Eye (tissue), 1 donor: ENCODE measurements around the gene HSD17B1.

Experiments
- DNase-seq: peaks from one replicate; pipeline ENCODE4 v3.0.0-alpha.2; 2015

Gene HSD17B1

GRCh38 chr17:42568341-42569111 lies 15.8 kb downstream of the HSD17B1 start:
- DNase-seq = no peak

- DNase-seq = no peak
These were observed 18.9 kb downstream of the HSD17B1 start for GRCh38 chr17:42571435-42572225.

- DNase-seq = no peak
These were observed 20.4 kb downstream of the HSD17B1 start for GRCh38 chr17:42573095-42573494.

GRCh38 chr17:42574463-42574862 lies 21.7 kb downstream of the HSD17B1 start:
- DNase-seq = no peak

- no peak for DNase-seq
These were observed 24.4 kb downstream of the HSD17B1 start for GRCh38 chr17:42577140-42577531.

- DNase-seq = peak; percentile 97
These were observed 25.0 kb downstream of the HSD17B1 start, which contains the start of gene PSMC3IP for GRCh38 chr17:42577532-42578281. TSS of gene PSMC3IP (minus strand) at chr17:42577729. CDS start at chr17:42577686, 43 bp downstream.

- DNase-seq = peak; percentile 93
These were observed 25.7 kb downstream of the HSD17B1 start for GRCh38 chr17:42578282-42578869.

GRCh38 chr17:42579794-42580551 lies 27.2 kb downstream of the HSD17B1 start:
- DNase-seq = no peak

- DNase-seq = no peak
These were observed 29.1 kb downstream of the HSD17B1 start for GRCh38 chr17:42581744-42582270.

- no peak for DNase-seq
These were observed 32.2 kb downstream of the HSD17B1 start for GRCh38 chr17:42584880-42585279.

- DNase-seq = no peak
These were observed 32.6 kb downstream of the HSD17B1 start for GRCh38 chr17:42585353-42585752.

GRCh38 chr17:42586514-42587230 lies 33.9 kb downstream of the HSD17B1 start:
- DNase-seq = no peak

- no peak for DNase-seq
These were observed 38.2 kb downstream of the HSD17B1 start for GRCh38 chr17:42590886-42591285.

- no peak for DNase-seq
These were observed 38.7 kb downstream of the HSD17B1 start for GRCh38 chr17:42591411-42591810.

GRCh38 chr17:42596386-42596785 lies 43.7 kb downstream of the HSD17B1 start:
- no peak for DNase-seq

- no peak for DNase-seq
These were observed 46.2 kb downstream of the HSD17B1 start for GRCh38 chr17:42598905-42599304.

GRCh38 chr17:42603318-42603717 lies 50.6 kb downstream of the HSD17B1 start:
- DNase-seq = no peak
